Measurements from ENCODE around the gene CDYL.
A peak's percentile ranks its signal among the peaks of the same experiment; 100 is the strongest.

Gene CDYL

GRCh38 chr6:4774296-4774695 lies 1.9 kb upstream of the CDYL start:
- no peak for DNase-seq (ENCODE audit: low read depth in 2 of 2)

DNA sequence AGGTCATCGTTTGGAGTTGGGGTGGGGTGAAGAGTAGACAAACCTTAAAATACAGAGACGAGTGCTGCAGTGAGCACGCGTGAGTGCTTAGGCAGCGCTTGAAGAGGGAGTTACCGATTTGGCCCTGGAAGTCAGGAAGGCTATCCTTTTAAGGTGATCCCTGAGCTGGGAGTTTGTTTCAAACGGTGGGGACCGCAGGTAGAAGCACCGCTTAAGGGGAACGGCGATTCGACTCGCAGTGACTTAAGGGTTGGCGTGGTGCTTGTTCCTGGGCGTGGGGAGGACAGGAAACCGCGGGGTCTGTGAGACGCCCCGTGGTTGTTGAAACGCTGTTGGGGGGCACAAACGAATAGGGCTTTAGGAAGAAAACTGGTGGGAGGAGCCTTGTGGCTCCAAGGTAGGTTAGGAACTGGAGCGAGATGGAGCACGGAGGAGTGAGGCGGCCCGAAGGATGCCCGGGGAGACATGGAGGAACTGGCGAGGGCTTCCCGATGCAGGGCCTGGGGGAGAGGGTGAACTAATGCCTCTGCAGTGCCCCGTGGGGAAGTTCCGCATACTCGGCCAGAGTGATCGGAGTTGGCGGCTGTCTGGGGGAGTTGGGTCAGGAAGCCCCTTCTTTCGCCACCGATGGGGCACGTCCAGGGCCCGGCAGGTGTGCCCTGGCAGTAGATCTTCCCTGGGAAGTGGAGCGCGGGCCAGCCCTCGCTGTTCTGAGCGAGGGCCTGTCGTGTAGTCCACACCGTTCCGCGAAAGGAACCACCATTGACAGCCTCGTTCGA lies 1.3 kb upstream of the CDYL start:
- peak in 1 of 2 donors; percentile 5 for DNase-seq (ENCODE audit: low read depth in 2 of 2)

- DNase-seq (ENCODE audit: low read depth in 2 of 2), result peak; percentile 38 to 39
Measured at GRCh38 chr6:4775494-4776130, 592 bp upstream of the CDYL start.

DNA sequence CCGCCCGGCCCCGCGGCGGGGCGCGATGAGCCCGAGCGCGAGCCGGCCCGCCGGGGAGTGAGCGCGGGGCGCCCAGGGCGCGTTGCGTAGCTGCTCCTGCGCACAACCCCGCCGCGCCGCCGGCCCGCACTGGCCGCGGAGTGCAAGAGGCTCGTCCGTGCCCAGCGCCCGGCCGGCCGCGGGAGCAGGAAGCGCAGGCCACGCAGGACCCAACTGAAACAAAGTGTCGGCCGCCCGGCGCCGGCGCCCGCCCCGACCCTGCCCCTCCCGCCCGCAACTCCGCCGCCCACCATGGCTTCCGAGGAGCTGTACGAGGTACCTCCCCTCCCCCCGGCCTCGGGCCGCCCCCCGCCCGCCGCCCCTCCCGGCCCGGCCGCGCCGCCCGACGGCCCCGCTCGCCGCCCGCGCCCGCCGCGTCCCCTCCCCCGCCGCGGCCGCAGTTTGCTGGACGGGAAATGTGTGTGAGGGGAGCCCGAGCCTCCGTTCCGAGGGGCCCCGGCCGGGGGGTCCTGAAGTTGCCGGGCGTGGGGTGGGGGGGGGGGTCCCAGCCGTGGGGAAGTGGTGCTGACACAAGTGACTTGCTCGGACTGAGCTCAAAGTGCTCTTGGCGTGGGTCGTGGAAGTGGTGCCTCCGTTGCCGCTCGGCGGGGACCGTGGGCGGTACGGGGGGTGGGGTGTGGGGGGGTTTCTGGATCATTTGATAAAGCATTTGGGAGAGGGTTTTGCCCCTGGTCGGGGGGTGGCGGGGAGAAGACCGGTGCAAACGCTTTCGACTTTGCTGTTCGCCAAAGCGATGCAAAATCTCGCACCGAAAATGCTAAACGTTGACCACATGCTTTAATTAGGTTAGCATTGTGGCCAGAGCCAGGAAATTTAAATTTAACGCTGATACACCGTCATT lies 539 bp downstream of the CDYL start:
- peak; percentile 23 to 27 for DNase-seq (ENCODE audit: low read depth in 2 of 2)

DNA sequence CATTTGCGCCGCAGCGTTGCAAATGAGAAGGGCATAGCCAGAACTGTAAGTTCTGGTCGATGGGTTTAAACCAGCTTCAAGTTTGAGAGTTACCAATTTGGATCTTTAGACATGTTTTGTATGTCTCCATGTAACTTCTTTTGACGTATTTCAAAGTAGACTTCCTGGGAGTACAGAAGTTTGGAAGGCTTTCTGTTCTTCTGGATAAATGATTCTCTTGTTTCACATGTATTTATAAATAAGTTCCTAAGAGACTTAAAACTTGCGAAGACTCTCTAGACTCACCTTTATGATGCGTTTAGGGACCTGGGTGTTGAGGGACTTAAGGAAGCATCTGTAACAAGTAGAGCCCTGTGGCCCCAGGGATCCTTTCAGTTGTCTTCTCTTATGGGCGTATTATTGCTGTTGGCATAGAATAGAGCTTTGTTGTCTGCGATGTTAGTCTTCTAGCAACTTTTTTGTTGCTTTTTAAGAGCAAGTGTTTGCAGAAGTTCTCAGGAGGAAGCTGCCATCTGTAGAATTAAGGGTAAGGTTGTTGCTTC lies 1.3 kb downstream of the CDYL start:
- DNase-seq (ENCODE audit: low read depth in 2 of 2), result no peak

- DNase-seq (ENCODE audit: low read depth in 2 of 2), result no peak
Measured at GRCh38 chr6:4778086-4778485, 1.9 kb downstream of the CDYL start.

- DNase-seq (ENCODE audit: low read depth in 2 of 2), result no peak
Measured at GRCh38 chr6:4780360-4780812, 4.2 kb downstream of the CDYL start.

- DNase-seq (ENCODE audit: low read depth in 2 of 2), result no peak
Measured at GRCh38 chr6:4781426-4781825, 5.2 kb downstream of the CDYL start.

DNA sequence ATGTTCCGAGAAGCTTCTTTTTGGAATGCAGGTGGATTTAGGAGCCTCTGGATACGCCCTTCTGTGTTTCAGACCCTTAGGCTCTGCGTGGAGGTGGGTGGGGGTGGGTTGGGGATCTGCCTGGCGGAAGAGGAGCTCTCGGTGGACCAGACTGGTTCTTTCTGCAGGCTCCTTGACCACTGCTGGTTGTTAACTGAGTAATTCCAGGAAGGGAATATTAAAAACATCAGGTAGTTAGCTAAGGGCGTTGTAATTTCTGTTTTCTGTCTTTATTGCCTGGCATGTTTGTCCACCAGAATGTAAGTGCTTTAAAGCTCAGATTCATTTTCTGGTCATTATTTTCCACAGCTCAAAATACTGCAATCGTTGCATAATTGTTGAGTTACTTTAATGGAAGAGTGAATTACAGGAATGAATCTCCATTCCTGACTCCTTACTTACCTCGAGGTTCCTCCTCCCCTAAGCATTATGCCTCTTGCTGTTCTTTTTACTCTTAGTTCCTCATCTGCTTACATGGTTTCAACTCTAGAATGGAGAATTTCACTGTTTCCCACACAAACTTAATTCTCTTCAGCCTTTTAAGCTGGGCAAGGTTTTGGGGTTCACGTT lies 5.9 kb downstream of the CDYL start:
- DNase-seq (ENCODE audit: low read depth in 2 of 2), result no peak

DNA sequence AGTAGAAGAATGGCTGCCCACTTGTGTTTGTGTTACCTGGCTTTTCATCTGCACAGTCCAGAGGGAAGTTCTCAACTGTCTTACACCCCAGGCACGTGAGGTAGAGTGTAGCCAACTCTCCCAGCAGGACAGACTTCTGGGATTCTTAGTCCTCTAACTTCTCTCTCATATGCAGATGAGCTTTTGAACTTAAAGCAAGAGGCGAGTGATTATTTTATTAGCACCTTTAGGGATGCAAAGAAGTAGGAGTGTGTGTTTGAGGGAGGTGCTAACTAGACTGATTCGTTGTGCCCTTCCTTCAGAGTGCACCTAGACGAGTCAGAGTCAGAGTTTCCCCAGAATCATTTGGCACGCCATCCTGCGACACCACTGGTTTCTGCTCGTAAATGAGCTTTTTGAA lies 10.8 kb downstream of the CDYL start:
- no peak for DNase-seq (ENCODE audit: low read depth in 2 of 2)

DNA sequence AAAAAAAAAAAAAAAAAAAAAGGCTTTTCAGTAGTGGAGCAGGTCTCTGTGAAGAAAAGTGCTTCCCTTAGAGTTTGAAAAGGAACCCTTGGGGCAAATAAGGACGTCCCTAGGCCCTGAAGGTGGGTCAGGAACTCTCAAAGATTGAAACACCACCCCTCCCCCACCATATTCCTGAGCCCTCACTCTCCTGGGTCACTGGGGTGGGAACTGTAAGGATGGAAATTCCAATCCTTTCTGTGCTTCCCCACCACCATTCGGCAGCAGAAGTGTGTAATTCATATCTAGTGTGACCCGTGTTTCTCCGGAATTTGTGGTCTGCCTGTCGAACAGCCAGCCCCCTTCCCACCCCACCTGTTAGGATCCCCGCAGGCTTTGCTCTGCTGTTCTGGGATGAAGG lies 12.3 kb downstream of the CDYL start:
- no peak for DNase-seq (ENCODE audit: low read depth in 2 of 2)

DNA sequence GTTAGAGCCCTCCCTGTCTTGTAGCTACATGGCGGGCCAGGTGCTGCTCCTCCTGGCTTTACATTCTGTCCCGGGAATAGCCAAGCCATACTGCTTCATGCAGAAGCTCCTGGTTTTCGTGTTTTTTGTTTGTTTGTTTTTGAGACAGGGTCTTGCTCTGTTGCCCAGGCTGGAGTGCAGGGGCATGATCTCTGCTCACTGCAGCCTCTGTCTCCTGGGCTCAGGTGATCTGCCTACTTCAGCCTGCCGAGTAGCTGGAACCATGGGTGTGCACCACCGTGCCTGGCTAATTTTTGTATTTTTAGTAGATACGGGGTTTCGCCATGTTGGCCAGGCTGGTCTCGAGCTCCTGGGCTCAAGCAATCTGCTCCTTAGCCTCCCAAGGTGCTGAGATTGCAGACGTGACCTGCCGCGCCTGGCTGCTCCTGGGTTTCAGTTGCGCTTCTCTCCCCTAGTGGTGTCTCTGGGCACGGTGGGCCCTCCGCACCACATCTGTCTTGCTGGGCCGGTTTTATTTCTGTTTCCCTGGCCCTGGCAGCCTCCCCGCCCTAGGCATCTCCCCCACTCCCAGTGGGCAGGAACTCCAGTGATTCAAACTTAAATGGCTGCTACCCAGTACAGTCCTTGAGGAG lies 12.9 kb downstream of the CDYL start:
- no peak for DNase-seq (ENCODE audit: low read depth in 2 of 2)

GRCh38 chr6:4790158-4790899 lies 14.1 kb downstream of the CDYL start:
- no peak for DNase-seq (ENCODE audit: low read depth in 2 of 2)

DNA sequence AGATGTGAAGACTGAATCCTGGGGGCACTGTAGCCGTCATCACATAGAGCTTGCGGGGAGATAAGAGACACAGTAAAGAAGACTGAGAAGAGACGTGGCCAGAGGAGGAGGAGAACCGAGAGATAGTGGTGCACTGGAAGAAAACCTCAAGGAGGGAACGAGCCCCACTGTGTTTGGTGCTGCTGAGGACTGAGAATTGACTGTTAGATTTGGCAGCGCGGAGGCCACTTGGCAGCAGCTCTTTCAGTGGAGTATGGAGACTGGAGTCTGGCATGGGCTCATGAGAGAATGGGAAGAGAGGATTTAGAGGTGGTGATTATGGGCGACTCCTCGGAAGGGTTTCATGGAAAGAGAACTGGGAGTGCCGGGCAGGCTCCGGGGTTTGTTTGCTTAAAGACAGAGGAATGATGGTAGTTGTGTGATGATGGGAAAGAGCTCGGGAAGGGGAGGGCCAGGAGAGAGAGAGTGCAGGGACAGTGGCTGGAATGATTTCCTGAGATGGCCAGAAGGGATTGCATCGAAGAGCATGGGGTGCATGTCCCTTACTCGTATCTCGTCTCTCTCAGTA lies 18.0 kb downstream of the CDYL start:
- no peak for DNase-seq (ENCODE audit: low read depth in 2 of 2)

DNA sequence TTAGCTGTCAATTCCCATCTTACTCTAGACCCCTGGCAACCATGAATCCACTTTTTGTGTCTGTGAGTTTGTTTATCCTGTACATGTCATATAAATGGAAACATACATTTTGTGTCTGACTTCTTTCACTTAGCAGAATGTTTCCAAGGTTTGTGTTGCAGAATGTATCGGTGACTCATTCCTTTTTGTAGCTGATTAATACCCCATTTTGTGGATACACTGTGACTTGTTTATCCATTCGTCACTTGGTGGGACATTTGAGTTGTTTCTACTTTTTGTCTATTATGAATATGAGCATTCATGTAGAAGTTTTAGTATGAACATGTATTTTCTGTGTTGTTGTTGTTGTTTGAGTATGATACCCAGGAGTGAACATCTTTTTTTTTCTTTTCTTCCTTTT lies 21.4 kb downstream of the CDYL start:
- no peak for DNase-seq (ENCODE audit: low read depth in 2 of 2)

GRCh38 chr6:4799912-4800311 lies 23.7 kb downstream of the CDYL start:
- no peak for DNase-seq (ENCODE audit: low read depth in 2 of 2)

DNA sequence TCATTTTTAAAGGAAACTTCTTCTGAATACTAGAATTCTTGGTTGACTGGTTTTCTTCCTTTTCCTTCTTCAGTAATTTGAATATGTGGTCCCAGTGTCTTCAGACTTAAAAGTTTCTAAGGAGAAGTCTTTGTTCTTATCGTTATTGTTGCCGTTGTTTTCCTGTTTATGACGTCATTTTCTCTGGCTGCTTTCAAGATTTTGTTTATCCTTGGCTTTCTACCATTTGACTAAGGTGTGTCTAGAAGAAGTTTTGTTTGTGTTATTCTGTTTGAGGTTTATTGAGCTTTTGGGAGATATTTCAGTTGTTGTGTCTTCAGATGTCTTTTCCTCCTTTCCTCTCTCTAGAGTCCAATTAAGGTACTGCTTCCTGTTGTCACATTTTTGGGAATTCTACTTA lies 24.5 kb downstream of the CDYL start:
- DNase-seq (ENCODE audit: low read depth in 2 of 2), result no peak

DNA sequence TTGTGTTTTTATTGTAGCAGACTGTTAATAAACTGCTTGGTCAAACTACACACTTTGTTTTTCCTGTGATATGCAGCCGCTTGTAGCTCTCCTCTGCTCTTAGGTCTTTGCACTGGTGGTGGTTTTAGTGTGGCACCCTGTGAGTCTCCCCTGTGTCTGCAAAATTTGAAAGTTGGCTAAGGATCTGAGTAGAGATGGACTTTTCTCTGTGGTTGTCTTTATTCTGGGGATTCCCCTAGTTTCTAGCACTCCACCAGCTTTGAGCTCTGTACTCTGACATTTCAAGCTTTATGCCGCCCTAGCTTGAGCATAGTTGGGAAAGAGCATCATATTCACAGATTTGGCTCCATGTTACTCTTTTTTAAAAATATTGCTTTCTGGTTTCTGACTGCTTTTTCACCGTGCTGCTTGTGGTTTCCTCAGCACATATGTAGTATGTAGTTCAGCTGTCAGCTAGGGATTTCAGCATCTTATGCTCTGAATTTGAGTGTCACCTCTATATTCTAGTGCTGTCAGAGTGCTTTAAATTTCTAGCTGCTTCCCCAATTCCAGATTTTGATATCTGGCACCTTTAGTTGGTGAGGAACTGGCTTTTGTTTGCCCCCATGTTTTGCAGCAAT lies 25.4 kb downstream of the CDYL start:
- no peak for DNase-seq (ENCODE audit: low read depth in 2 of 2)

GRCh38 chr6:4802312-4802935 lies 26.2 kb downstream of the CDYL start:
- DNase-seq (ENCODE audit: low read depth in 2 of 2), result no peak

Measured in activated CD4-positive, alpha-beta T cell treated with anti-CD3 and anti-CD28 coated beads for 24 hours (primary cell).